GM12864 (cell line): ENCODE data around the gene TBXAS1.

ENCODE experiments used
- DNase-seq: peaks from one replicate; pipeline ENCODE4 v3.0.0-alpha.2; 2011; ENCODE audit warnings: low read depth
- H3K4me3 ChIP-seq: 2 replicates; pipeline ENCODE4 v1.5.1; 2011; ENCODE audit warnings: mild to moderate bottlenecking, low read depth, low read length, control low read depth
- CTCF ChIP-seq: IDR thresholded peaks from 2 replicates; pipeline ENCODE4 v1.5.1; 2011; ENCODE audit warnings: low read depth, mild to moderate bottlenecking, moderate library complexity, low read length, control low read depth, inconsistent platforms; ENCODE audit errors: missing control alignments

TBXAS1 gene

GRCh38 chr7:140006600-140006999, 177.5 kb downstream of the TBXAS1 start:
- no peak overlapping the region for H3K4me3 ChIP-seq
- no peak for TF ChIP-seq CTCF
- no peak for DNase-seq

- no peak for DNase-seq
- TF ChIP-seq CTCF, result no peak
- no peak overlapping the region for H3K4me3 ChIP-seq
These were observed 178.1 kb downstream of the TBXAS1 start for GRCh38 chr7:140007051-140007690.

GRCh38 chr7:140008755-140009610, 179.9 kb downstream of the TBXAS1 start:
- DNase-seq, result no peak
- TF ChIP-seq CTCF, result no peak
- H3K4me3 ChIP-seq, result no peak overlapping the region

- no peak for DNase-seq
- no peak overlapping the region for H3K4me3 ChIP-seq
- no peak for TF ChIP-seq CTCF
These were observed 180.7 kb downstream of the TBXAS1 start for GRCh38 chr7:140009735-140010134.

GRCh38 chr7:140010194-140010895, 181.3 kb downstream of the TBXAS1 start:
- no peak overlapping the region for H3K4me3 ChIP-seq
- TF ChIP-seq CTCF, result no peak
- DNase-seq, result no peak

- no peak for TF ChIP-seq CTCF
- DNase-seq, result no peak
- no peak overlapping the region for H3K4me3 ChIP-seq
These were observed 184.6 kb downstream of the TBXAS1 start for GRCh38 chr7:140013676-140014075.
